ENCODE data around the gene CDCA5.

DNA sequence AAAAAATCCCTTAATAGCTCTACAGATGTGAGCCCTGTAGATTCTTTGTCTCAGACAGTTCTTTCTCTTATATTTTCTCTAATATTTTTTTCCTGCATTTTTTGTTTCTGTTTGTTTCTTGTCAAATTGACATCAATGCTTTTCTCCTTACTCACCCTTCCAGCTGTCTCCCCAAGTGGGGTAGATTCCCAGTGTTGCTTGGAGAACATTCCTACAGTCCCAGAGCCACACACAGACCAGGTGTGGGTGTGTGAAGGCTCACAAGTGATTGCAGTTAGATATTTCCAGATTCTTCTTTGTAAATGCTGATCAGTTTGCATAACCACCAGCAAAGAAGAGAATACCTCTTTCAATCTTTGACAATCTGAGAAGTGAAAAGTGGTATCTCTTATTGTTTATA is 19.6 kb upstream of the CDCA5 start:
- TF ChIP-seq EZH2 (IDR thresholded peaks at IDR 0.05) (no peak), CTCF (IDR thresholded peaks at IDR 0.05 in 2 of 3, conservative IDR thresholded peaks at IDR 0.05 in 1 of 3; ENCODE audit: borderline replicate concordance in 1 of 3, insufficient read depth in 1 of 3, low read depth in 2 of 3, low read length in 2 of 3) (no peak), EGR1 (IDR thresholded peaks at IDR 0.05; ENCODE audit: low read depth) (no peak), MAX (IDR thresholded peaks at IDR 0.05) (no peak)
- TF ChIP-seq, protein P1, sequence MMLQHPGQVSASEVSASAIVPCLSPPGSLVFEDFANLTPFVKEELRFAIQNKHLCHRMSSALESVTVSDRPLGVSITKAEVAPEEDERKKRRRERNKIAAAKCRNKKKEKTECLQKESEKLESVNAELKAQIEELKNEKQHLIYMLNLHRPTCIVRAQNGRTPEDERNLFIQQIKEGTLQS (IDR thresholded peaks at IDR 0.05) = no peak
